Keratinocyte (primary cell): ENCODE results near the gene CXCL14. TPM values are rescaled to one million over a fixed set of nuclear protein-coding genes. Genes with fewer than 3 reads are reported as not detected.

ENCODE experiments used
- DNase-seq: peaks from one replicate; pipeline ENCODE4 v3.0.0-alpha.2; 2011; ENCODE audit warnings: low read depth, missing footprints, low spot score
- FAIRE-seq: peaks from 2 replicates; lab custom pipeline; 2011; peaks lifted over from hg19 to GRCh38; lab: Jason Lieb, UNC
- H2AFZ ChIP-seq: 2 replicates; pipeline ENCODE4 v1.6.0; 2012; ENCODE audit warnings: low read length, control low read depth, inconsistent platforms; ENCODE audit not compliant: control insufficient read depth
- H3K27ac ChIP-seq: 2 replicates; pipeline ENCODE4 v1.5.1; 2011; ENCODE audit warnings: low read length; ENCODE audit not compliant: control insufficient read depth, insufficient read depth
- H3K27me3 ChIP-seq: 3 replicates; pipeline ENCODE4 v1.6.0; 2011; ENCODE audit warnings: low read length; ENCODE audit not compliant: control insufficient read depth, insufficient read depth; ENCODE audit errors: extremely low read depth
- H3K36me3 ChIP-seq, 2 experiments: 2 replicates in 1 of 2; 3 replicates in 1 of 2; pipeline ENCODE4 v1.5.1; 2011; ENCODE audit warnings: low read length in 2 of 2, mild to moderate bottlenecking in 1 of 2; ENCODE audit not compliant: control insufficient read depth in 2 of 2, insufficient read depth in 2 of 2; ENCODE audit errors: extremely low read depth in 1 of 2
- H3K4me1 ChIP-seq: 3 replicates; pipeline ENCODE4 v1.5.1; 2011; ENCODE audit warnings: low read length; ENCODE audit not compliant: control insufficient read depth, insufficient read depth; ENCODE audit errors: extremely low read depth
- H3K4me2 ChIP-seq: 3 replicates; pipeline ENCODE4 v1.6.0; 2011; ENCODE audit warnings: low read depth, low read length; ENCODE audit not compliant: control insufficient read depth, insufficient read depth; ENCODE audit errors: extremely low read depth
- H3K4me3 ChIP-seq, 3 experiments: fragments of 200-600 bp in 1 of 3; sonication (generic) in 1 of 3; 2 replicates in 2 of 3; 3 replicates in 1 of 3; pipeline ENCODE4 v1.5.1; 2011 to 2016; ENCODE audit warnings: low read length in 3 of 3, mild to moderate bottlenecking in 3 of 3, control low read depth in 2 of 3, inconsistent platforms in 1 of 3, low read depth in 1 of 3, mixed read lengths in 1 of 3, mixed run types in 1 of 3, moderate library complexity in 1 of 3; ENCODE audit not compliant: control insufficient read depth in 2 of 3, insufficient read depth in 2 of 3; ENCODE audit errors: extremely low read depth in 1 of 3
- H3K79me2 ChIP-seq: 2 replicates; pipeline ENCODE4 v1.6.0; 2012; ENCODE audit warnings: low read length; ENCODE audit not compliant: control insufficient read depth, insufficient read depth
- H3K9ac ChIP-seq: 3 replicates; pipeline ENCODE4 v1.6.0; 2011; ENCODE audit warnings: low read length; ENCODE audit not compliant: control insufficient read depth, insufficient read depth; ENCODE audit errors: extremely low read depth
- H3K9me1 ChIP-seq: 3 replicates; pipeline ENCODE4 v1.6.0; 2011; ENCODE audit warnings: low read length; ENCODE audit not compliant: control insufficient read depth, insufficient read depth; ENCODE audit errors: extremely low read depth
- H3K9me3 ChIP-seq: 2 replicates; pipeline ENCODE4 v1.5.1; 2012; ENCODE audit warnings: low read depth, low read length; ENCODE audit not compliant: control insufficient read depth
- H4K20me1 ChIP-seq: 3 replicates; pipeline ENCODE4 v1.6.0; 2011; ENCODE audit warnings: low read length; ENCODE audit not compliant: control insufficient read depth, insufficient read depth; ENCODE audit errors: extremely low read depth
- EZH2 ChIP-seq: IDR thresholded peaks from one replicate; pipeline ENCODE4 v1.6.1; 2012; ENCODE audit warnings: inconsistent platforms, mild to moderate bottlenecking, low read length, moderate library complexity
- dilution Hi-C: fragments of 300-500 bp; cut with MboI; formaldehyde crosslinking; loops from one replicate; pipeline ENCODE4 v1.7.0; 2020; ENCODE audit warnings: low sequenced_read_pairs; ENCODE audit not compliant: extremely low pct_ligation_motif_present
- polyA plus RNA-seq, 5 experiments: library from polyadenylated mRNA; depleted of rRNA in 3 of 5; stranded (reverse) in 3 of 5; stranded (forward) in 1 of 5; unstranded in 1 of 5; fragments of >200 nt; gene quantifications; 1 replicate in 1 of 5; 2 replicates in 3 of 5; 3 replicates in 1 of 5; pipeline versions ENCODE4 v1.2.1 to v1.2.3, GENCODE V29; 2011 to 2012; ENCODE audit warnings: missing spikeins in 2 of 5, low read depth in 1 of 5, low replicate concordance in 1 of 5
- TF ChIP-seq, protein P1 (sequence below), 3 experiments: IDR thresholded peaks in 1 of 3; conservative IDR thresholded peaks in 1 of 3; optimal IDR thresholded peaks in 1 of 3; 2 replicates in 2 of 3; 3 replicates in 1 of 3; pipeline versions ENCODE3 to v1.5.1; 2011; ENCODE audit warnings: low read length in 3 of 3, mild to moderate bottlenecking in 3 of 3, moderate library complexity in 2 of 3, control low read depth in 1 of 3, inconsistent platforms in 1 of 3; ENCODE audit not compliant: insufficient read depth in 2 of 3; ENCODE audit errors: extremely low read depth in 1 of 3

Gene CXCL14
- polyA plus RNA-seq, 1 donor (not counting 4 experiments of a cell fraction or from before 2014, with no cell fraction given), result 124 TPM

GRCh38 chr5:135587721-135588663 is 9.2 kb upstream of the CXCL14 start:
- TF ChIP-seq, protein P1, sequence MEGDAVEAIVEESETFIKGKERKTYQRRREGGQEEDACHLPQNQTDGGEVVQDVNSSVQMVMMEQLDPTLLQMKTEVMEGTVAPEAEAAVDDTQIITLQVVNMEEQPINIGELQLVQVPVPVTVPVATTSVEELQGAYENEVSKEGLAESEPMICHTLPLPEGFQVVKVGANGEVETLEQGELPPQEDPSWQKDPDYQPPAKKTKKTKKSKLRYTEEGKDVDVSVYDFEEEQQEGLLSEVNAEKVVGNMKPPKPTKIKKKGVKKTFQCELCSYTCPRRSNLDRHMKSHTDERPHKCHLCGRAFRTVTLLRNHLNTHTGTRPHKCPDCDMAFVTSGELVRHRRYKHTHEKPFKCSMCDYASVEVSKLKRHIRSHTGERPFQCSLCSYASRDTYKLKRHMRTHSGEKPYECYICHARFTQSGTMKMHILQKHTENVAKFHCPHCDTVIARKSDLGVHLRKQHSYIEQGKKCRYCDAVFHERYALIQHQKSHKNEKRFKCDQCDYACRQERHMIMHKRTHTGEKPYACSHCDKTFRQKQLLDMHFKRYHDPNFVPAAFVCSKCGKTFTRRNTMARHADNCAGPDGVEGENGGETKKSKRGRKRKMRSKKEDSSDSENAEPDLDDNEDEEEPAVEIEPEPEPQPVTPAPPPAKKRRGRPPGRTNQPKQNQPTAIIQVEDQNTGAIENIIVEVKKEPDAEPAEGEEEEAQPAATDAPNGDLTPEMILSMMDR (optimal IDR thresholded peaks at IDR 0.05 in 1 of 3, IDR thresholded peaks at IDR 0.05 in 1 of 3, conservative IDR thresholded peaks at IDR 0.05 in 1 of 3; ENCODE audit: extremely low read depth in 1 of 3, insufficient read depth in 2 of 3, low read length in 3 of 3), result no peak
- no peak for TF ChIP-seq EZH2
- Histone ChIP-seq H3K79me2 (no peaks in the 10 kb centered on the region), H3K4me3 (no peak overlapping the region), H3K36me3 (no peaks in the 10 kb centered on the region), H3K9ac (no peak overlapping the region), H2AFZ (no peak overlapping the region), H3K4me1 (no peaks in the 10 kb centered on the region), H3K4me2 (no peak overlapping the region), H3K27me3 (peaks cover 14% of the 10 kb centered on the region), H3K9me1 (no peaks in the 10 kb centered on the region), H3K27ac (no peak overlapping the region), H4K20me1 (no peaks in the 10 kb centered on the region), H3K9me3 (no peaks in the 10 kb centered on the region)
- FAIRE-seq (no peak), DNase-seq (no peak)
- dilution Hi-C loops, result loop anchor here (25.0 kb wide), 1 partner anchor 149 kb away; no protein-coding TSS in a partner anchor

- TF ChIP-seq EZH2, result no peak
- TF ChIP-seq, protein P1 (optimal IDR thresholded peaks at IDR 0.05 in 1 of 3, IDR thresholded peaks at IDR 0.05 in 1 of 3, conservative IDR thresholded peaks at IDR 0.05 in 1 of 3; ENCODE audit: extremely low read depth in 1 of 3, insufficient read depth in 2 of 3, low read length in 3 of 3), result no peak
- peaks cover 21% of the 10 kb centered on the region for H3K27me3 ChIP-seq
- FAIRE-seq, result no peak
Observed at GRCh38 chr5:135584918-135585317, 6.1 kb upstream of the CXCL14 start.

More at GRCh38 chr5:135584918-135585317, 6.1 kb upstream of the CXCL14 start:
- H3K79me2 ChIP-seq, result no peaks in the 10 kb centered on the region
- H3K4me1 ChIP-seq, result no peaks in the 10 kb centered on the region
- H2AFZ ChIP-seq, result no peak overlapping the region
- no peak overlapping the region for H3K4me3 ChIP-seq
- H3K9ac ChIP-seq, result no peak overlapping the region
- H3K9me1 ChIP-seq, result no peaks in the 10 kb centered on the region
- H4K20me1 ChIP-seq, result no peaks in the 10 kb centered on the region
- no peaks in the 10 kb centered on the region for H3K36me3 ChIP-seq
- H3K4me2 ChIP-seq, result no peak overlapping the region
- no peak overlapping the region for H3K27ac ChIP-seq
- dilution Hi-C loops, result loop anchor here (25.0 kb wide), 1 partner anchor 152 kb away; no protein-coding TSS in a partner anchor
- no peak for DNase-seq
- no peaks in the 10 kb centered on the region for H3K9me3 ChIP-seq
